ENCODE measurements around the gene RENBP. TPM values are rescaled to one million over a fixed set of nuclear protein-coding genes. Genes with fewer than 3 reads are reported as not detected.

RENBP gene
- total and polyA plus RNA-seq, 4 donors: 16.6 to 90.8 (median 62.0) TPM

GRCh38 chrX:153922932-153923857 lies 21.2 kb downstream of the RENBP start:
- H3K27ac ChIP-seq (ENCODE audit: low read depth in 1 of 2, low read length in 1 of 2): no peak overlapping the region
- peaks cover 0 to 9% (median 0%) of the 10 kb centered on the region in 4 donors for H3K36me3 ChIP-seq (ENCODE audit: control insufficient read depth in 4 of 4, insufficient read depth in 4 of 4, low read length in 4 of 4)
- TF ChIP-seq, protein P1, sequence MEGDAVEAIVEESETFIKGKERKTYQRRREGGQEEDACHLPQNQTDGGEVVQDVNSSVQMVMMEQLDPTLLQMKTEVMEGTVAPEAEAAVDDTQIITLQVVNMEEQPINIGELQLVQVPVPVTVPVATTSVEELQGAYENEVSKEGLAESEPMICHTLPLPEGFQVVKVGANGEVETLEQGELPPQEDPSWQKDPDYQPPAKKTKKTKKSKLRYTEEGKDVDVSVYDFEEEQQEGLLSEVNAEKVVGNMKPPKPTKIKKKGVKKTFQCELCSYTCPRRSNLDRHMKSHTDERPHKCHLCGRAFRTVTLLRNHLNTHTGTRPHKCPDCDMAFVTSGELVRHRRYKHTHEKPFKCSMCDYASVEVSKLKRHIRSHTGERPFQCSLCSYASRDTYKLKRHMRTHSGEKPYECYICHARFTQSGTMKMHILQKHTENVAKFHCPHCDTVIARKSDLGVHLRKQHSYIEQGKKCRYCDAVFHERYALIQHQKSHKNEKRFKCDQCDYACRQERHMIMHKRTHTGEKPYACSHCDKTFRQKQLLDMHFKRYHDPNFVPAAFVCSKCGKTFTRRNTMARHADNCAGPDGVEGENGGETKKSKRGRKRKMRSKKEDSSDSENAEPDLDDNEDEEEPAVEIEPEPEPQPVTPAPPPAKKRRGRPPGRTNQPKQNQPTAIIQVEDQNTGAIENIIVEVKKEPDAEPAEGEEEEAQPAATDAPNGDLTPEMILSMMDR (IDR thresholded peaks at IDR 0.05; ENCODE audit: control extremely low read depth, extremely low read depth): no peak
- peaks cover 0 to 34% (median 10%) of the 10 kb centered on the region in 5 donors for H3K4me1 ChIP-seq (ENCODE audit: control insufficient read depth in 5 of 5, insufficient read depth in 5 of 5, low read length in 5 of 5)
- DNase-seq (peak; percentile 62 to 80 (median 75)), ATAC-seq (ENCODE audit: insufficient read depth, low FRiP score) (no peak)
- WGBS, 2 donors: 45 to 58% methylated on average over 21 to 25 of the region's 25 CpGs
- H3K9me3 ChIP-seq (ENCODE audit: control insufficient read depth in 4 of 4, insufficient read depth in 3 of 4, low read length in 3 of 4): no peaks in the 10 kb centered on the region
- no peak overlapping the region for H3K4me3 ChIP-seq
- H3K9ac ChIP-seq (ENCODE audit: insufficient read depth in 1 of 2, low read length in 2 of 2): no peak overlapping the region
- peaks cover 0 to 3% (median 0%) of the 10 kb centered on the region in 3 donors for H3K27me3 ChIP-seq (ENCODE audit: control insufficient read depth in 3 of 3, insufficient read depth in 3 of 3, low read length in 2 of 3)

- H3K27me3 ChIP-seq (ENCODE audit: control insufficient read depth in 3 of 3, insufficient read depth in 3 of 3, low read length in 2 of 3): peaks cover 0 to 3% (median 0%) of the 10 kb centered on the region in 3 donors
- TF ChIP-seq, protein P1 (IDR thresholded peaks at IDR 0.05; ENCODE audit: control extremely low read depth, extremely low read depth): no peak
- H3K4me3 ChIP-seq: no peak overlapping the region
- H3K36me3 ChIP-seq (ENCODE audit: control insufficient read depth in 4 of 4, insufficient read depth in 4 of 4, low read length in 4 of 4): peaks cover 0 to 9% (median 0%) of the 10 kb centered on the region in 4 donors
- H3K9me3 ChIP-seq (ENCODE audit: control insufficient read depth in 4 of 4, insufficient read depth in 3 of 4, low read length in 3 of 4): no peaks in the 10 kb centered on the region
- H3K9ac ChIP-seq (ENCODE audit: insufficient read depth in 1 of 2, low read length in 2 of 2): no peak overlapping the region
- ATAC-seq (ENCODE audit: insufficient read depth, low FRiP score) (no peak), DNase-seq (peak in 1 of 3 donors; percentile 40)
- H3K4me1 ChIP-seq (ENCODE audit: control insufficient read depth in 5 of 5, insufficient read depth in 5 of 5, low read length in 5 of 5): peaks cover 0 to 24% (median 10%) of the 10 kb centered on the region in 5 donors
- peak overlapping the region in 1 of 2 donors; percentile 15 for H3K27ac ChIP-seq (ENCODE audit: low read depth in 1 of 2, low read length in 1 of 2)
- WGBS, 2 donors: 59 to 63% methylated on average over 22 to 40 of the region's 40 CpGs
These were observed 22.7 kb downstream of the RENBP start for GRCh38 chrX:153921511-153922446.

DNA sequence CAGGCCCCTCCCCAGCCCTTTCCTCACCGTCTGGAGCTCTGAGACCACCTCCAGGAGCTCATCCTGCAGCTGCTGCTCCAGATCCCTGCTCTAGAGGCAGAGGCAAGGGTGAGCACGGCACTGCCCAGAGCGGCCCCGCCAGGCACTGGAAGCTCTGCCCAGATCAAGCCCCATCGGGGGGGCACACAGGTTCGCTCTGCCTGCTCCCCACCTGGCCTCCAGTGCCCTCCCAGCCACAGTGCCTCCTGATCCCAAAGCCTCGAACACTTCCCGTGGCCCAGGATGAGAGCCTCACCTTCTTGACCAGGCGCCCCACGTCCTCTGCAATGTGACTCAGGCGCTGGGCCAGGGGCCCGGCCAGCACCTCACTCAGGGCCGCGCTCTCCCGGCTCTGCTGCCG lies 23.4 kb downstream of the RENBP start:
- Histone ChIP-seq H3K9ac (ENCODE audit: insufficient read depth in 1 of 2, low read length in 2 of 2) (no peak overlapping the region), H3K4me1 (ENCODE audit: control insufficient read depth in 5 of 5, insufficient read depth in 5 of 5, low read length in 5 of 5) (peaks cover 0 to 18% (median 10%) of the 10 kb centered on the region in 5 donors), H3K9me3 (ENCODE audit: control insufficient read depth in 4 of 4, insufficient read depth in 3 of 4, low read length in 3 of 4) (no peaks in the 10 kb centered on the region), H3K4me3 (no peak overlapping the region), H3K36me3 (ENCODE audit: control insufficient read depth in 4 of 4, insufficient read depth in 4 of 4, low read length in 4 of 4) (peaks cover 0 to 9% (median 0%) of the 10 kb centered on the region in 4 donors), H3K27ac (ENCODE audit: low read depth in 1 of 2, low read length in 1 of 2) (no peak overlapping the region), H3K27me3 (ENCODE audit: control insufficient read depth in 3 of 3, insufficient read depth in 3 of 3, low read length in 2 of 3) (peaks cover 0 to 3% (median 0%) of the 10 kb centered on the region in 3 donors)
- DNase-seq (no peak), ATAC-seq (ENCODE audit: insufficient read depth, low FRiP score) (no peak)
- 69 to 71% methylated on average over 15 to 16 of the region's 16 CpGs for WGBS, 2 donors
- TF ChIP-seq, protein P1 (IDR thresholded peaks at IDR 0.05; ENCODE audit: control extremely low read depth, extremely low read depth): no peak
